NCI-H2107 treated with DMSO at 0.1 percent for 48 hours (cell line): ENCODE data around the gene ABCB10.
A peak's percentile ranks its signal among the peaks of the same experiment; 100 is the strongest.
"Not testable (repeated sequence)": the region's sequence is repeated elsewhere in the genome, so short reads cannot be mapped to it uniquely, and the experiment has no call there.

Source experiments
- DNase-seq: peaks from one replicate; lab custom pipeline; 2025; ENCODE audit not compliant: unreplicated experiment; lab: John Stamatoyannopoulos, UW

Gene ABCB10

DNA sequence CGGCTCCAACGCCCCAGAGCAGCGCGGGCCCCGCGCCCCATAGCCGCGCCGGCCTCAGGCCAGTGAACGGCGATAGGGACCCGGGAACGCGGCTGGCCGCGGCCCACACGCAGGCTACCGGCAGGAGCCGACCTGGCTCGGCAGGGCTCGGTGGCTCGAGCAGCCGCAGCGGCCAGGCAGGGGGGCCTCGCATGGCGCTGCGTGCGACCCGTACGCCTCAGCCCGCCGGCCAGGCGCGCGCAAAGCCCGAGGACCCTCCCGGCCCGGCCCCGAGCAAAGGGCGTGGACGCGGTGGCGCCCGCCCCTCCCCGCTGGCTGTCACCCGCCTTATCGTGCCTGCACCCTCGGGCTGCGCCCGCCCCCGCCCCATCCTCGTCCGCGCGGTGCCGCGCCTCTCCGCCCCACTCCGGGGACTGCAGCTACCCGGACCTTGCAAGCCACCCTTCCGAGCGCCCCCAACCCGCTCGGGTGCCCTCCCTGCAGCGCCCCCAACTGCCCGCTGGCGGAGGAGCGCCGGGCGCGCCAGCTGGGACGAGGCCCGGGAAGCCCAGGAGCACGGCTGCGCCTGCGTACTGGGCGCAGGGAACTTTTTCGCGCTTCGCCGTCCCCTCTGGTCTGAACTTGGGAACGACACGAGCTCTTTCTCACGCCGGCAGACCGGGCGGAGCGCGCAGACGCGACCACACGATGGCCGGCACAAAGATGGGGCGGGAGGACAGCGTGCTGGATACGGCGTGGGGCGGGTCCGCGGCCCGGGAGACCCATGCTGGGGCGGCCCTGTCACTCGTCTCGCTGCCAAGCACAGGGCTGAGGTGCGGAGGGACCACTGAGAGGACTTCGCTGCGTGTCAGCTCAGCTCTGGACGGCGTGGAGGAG is at the start of gene ABCB10:
ABCB10 (minus strand) TSS at position 248 of the 876 bp plus-strand sequence; CDS start at position 193, 55 bp downstream.
- DNase-seq: peak; percentile 97

- no peak for DNase-seq
These were observed 48.9 kb upstream of the ABCB10 start for GRCh38 chr1:229607370-229607769.

- no peak for DNase-seq
These were observed 45.0 kb upstream of the ABCB10 start for GRCh38 chr1:229603371-229604005.

GRCh38 chr1:229600229-229600628 is 41.7 kb upstream of the ABCB10 start:
- no peak for DNase-seq

DNA sequence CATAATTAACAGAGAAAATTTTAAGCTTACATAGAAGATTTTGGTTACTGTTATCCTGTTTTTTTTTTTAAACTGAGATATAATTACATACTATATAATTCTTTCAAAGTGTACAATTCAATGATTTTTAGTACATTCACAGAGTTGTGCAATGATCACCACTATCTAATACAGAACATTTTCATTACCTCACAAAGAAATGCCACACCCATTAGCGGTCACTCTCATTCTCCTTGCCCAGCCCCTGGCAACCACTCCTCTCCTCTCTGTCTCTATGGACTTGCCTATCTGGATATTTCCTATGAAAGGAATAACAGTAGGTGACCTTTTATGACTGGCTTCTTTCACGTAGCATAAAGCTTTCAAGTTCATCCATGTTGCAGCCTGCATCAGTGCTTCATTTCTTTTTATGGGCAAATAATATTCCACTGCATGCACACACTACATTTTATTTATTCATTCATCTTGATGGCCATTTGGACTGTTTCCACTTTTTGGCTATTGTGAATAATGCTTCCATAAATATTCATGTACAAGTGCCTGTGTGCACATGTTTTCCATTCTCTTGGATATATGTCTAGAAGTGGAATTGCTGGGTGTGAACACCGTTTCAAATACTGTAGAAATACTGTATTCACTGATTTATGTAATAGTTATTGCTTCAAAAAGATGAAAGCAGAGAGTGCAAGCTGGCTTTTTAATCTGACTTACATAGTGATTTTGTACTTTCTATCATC is 40.9 kb upstream of the ABCB10 start:
- DNase-seq: no peak

DNA sequence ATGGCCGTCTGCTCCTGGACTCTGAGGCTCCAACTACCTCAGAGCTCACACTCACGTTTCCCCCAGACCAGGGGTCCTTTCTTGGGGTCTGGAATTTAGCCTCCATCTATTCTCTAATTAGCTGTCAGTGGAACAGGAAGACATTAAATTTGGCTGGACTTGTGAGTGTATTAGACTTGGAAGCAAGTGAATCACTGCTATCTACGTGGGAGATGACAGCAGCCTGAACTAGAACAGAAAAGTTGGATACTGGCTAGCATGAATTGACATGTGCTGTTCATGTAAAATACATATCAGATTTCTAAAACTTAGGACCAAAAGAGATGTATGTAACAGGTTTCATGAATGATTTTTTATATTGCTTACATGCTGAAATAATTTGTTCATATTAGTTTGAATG is 39.4 kb upstream of the ABCB10 start:
- no peak for DNase-seq

GRCh38 chr1:229596925-229597699 is 38.6 kb upstream of the ABCB10 start:
- DNase-seq: no peak

GRCh38 chr1:229595876-229596275 is 37.4 kb upstream of the ABCB10 start:
- not testable (repeated sequence) for DNase-seq

GRCh38 chr1:229594227-229595008 is 35.9 kb upstream of the ABCB10 start:
- DNase-seq: no peak

DNA sequence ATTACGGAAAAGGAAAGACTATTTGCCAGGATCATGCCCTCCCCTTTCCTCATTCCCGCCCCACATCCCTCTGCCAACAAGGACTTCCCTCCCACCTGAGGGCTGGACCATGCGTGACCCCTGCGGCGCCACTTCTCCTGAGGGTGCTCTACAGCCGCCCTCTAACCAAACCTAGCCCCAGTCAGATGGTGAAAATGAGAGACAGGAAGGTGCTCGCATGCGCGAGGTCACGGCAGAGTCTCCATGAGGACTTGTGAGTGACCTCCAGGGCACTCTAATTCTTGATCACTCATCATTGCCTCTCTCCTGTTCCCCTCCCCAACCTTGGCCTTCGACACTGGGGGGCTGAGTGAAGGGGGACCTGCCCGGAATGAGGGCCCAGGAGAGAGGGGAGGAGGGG is 35.3 kb upstream of the ABCB10 start:
- no peak for DNase-seq

GRCh38 chr1:229590119-229590518 is 31.6 kb upstream of the ABCB10 start:
- no peak for DNase-seq

GRCh38 chr1:229585338-229585737 is 26.8 kb upstream of the ABCB10 start:
- no peak for DNase-seq

DNA sequence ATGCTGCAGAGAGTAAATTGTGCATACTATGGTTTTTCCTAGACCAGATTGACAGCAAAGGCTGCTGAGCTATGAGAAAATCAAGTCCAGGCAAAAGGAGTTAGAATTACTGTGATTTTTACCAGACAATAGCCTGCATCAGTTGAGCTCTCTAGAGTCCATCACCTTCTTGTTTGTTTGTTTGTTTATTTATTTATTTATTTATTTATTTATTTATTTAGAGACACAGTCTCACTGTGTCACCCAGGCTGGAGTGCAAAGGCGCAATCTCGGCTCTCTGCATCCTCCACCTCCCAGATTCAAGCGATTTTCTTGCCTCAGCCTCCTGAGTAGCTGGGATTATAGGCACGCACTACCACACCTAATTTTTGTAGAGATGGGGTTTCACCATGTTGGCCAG is 24.2 kb upstream of the ABCB10 start:
- DNase-seq: no peak

DNA sequence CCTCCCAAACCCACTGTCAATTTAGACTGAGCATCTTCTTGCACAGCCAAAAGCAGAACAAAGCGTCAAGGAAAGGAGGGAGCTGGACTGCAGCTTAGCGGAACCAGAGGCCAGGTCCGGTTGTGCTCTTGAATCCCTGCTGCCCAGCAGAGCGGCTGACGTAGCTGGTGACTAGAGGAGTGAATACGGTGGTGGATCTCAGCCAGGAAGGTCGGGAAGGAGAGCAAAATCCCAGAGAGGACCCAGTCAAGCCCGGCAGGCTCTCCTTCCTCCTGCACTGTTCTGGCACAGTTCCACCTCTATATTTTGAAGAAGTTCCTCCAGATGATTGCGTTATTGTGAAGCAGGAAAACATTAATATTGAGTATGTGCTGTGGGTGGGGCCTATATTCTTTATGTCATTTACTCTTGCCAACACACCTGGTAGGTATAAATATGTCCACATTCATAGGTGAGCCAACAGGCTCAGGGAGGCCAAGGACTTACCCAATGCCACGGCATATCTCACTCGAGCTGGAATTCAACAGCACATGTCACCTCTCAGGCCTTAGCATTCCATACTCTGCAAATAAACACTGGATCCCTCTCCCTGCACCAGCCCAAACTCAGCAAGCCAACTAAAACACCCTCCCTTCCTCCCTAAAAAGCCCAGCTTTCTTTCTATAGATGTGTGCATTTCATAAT is 23.6 kb upstream of the ABCB10 start:
- no peak for DNase-seq

- DNase-seq: no peak
These were observed 23.0 kb upstream of the ABCB10 start for GRCh38 chr1:229581485-229581884.

GRCh38 chr1:229579059-229579673 is 20.7 kb upstream of the ABCB10 start:
- DNase-seq: peak; percentile 76

- no peak for DNase-seq
These were observed 19.9 kb upstream of the ABCB10 start for GRCh38 chr1:229578168-229579058.
